GM18498 (cell line): ENCODE results near the gene KCNK15.

Experiments
- ATAC-seq: cut with Tn5 transposase; IDR thresholded peaks from one replicate; pipeline ENCODE4 v1.9.1; 2021; ENCODE audit warnings: mild to moderate bottlenecking, moderate library complexity; ENCODE audit not compliant: unreplicated experiment

The KCNK15 gene

DNA sequence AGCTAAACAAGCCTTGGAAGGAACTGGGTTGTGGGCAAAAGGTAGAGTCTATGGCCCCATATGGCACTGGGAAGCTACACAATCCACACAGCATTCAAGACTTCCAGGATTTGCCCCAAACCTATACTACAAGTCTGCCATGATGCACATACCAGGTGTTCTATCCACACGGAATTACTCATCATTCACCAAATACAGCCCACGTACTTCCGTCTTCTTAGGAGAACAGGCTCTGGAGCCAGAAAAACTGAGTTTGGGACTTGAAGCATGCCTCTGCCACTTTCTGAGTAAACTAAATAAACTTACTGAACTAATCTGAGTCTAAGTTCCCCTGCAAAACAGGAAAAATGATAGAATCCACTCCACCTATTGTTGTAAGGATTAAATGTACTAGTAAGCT is 36.1 kb downstream of the KCNK15 start:
- ATAC-seq, result no peak

- no peak for ATAC-seq
Measured at GRCh38 chr20:44784688-44785087, 39.0 kb downstream of the KCNK15 start.

DNA sequence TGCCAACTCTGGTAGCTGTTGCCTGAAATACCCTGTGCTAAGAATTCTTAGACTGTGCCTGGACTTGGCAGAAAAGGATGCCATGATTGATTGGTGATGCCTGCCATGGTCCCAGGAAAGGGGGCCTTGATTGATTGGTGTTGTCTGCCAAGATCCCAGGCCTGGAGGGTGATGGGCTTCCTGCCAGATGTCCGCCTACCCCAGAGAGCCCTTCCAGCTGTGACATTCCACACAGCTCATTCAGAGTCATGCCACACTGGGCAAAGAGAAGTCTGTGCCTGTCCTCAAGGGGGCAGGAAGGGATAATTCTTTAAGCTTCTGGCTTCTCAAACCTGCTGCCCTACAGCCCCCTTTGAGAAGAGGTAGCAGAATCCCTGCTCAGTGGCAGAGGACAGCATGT is 40.1 kb downstream of the KCNK15 start:
- no peak for ATAC-seq

- ATAC-seq, result no peak
Measured at GRCh38 chr20:44787299-44787698, 41.6 kb downstream of the KCNK15 start.

- ATAC-seq, result no peak
Measured at GRCh38 chr20:44788706-44789456, 43.2 kb downstream of the KCNK15 start.

- no peak for ATAC-seq
Measured at GRCh38 chr20:44790638-44791393, 45.2 kb downstream of the KCNK15 start.

- ATAC-seq, result no peak
Measured at GRCh38 chr20:44792796-44793195, 47.1 kb downstream of the KCNK15 start.

GRCh38 chr20:44795836-44796235 is 50.2 kb downstream of the KCNK15 start:
- ATAC-seq, result no peak

GRCh38 chr20:44796311-44796710 is 50.6 kb downstream of the KCNK15 start:
- ATAC-seq, result no peak

- no peak for ATAC-seq
Measured at GRCh38 chr20:44796758-44797457, 51.2 kb downstream of the KCNK15 start.

GRCh38 chr20:44799691-44800090 is 54.0 kb downstream of the KCNK15 start:
- no peak for ATAC-seq

DNA sequence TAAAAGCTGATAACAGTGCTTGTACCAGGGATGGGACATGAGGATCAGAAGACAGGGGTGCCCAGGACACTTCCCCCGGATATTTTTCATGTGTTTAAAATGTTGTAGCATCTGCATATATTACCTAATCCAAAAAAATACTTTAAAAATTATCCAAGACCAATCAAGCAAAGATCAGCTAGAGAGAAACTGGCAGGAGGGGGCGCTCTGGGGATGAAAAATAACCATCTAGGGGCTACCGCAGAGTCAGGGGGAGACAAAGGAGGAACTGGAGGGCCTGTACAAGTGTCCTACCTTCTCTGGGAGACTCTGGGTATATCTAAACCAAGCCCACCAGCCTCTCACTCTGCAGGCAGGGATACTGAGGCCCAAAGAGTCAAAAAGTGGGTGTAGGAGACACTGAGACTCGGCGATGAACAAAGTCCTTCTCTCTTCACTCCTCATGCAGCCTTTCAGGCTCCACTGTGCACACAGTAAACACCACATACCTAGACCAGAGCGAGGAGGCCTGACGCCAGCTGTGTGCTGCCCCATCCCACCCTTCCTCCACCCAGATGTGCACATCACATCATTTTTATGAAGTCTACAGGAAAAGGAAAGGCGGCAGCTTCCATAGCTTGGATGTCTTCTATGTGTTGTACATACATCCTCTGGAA is 54.9 kb downstream of the KCNK15 start:
- ATAC-seq, result no peak
